ENCODE results near the gene ITGBL1.

The ITGBL1 gene

DNA sequence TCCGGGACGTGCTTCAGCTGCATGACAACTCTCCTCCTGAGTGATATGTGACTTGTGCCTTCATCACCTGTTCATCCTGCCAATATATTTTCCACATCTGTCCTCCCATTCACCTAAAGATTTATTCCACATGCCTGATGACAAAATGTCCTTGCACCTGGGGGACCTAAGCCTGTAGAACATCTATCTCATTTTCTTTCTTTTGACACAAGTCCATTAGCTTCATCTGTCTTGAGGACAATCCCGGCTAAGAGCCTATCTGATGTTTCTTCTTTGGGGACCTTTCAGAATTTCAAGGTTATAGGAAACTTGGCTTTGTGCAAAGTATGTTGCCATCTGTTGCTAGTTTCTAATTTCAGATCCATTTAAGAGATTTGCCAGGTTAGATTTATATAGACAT is 41.1 kb downstream of the ITGBL1 start:
- Histone ChIP-seq H4K20me1 (ENCODE audit: insufficient read depth, low read length) (no peaks in the 10 kb centered on the region), H3K36me3 (ENCODE audit: insufficient read depth, low read length) (no peaks in the 10 kb centered on the region), H3K27ac (ENCODE audit: low read length) (no peak overlapping the region), H3K9ac (ENCODE audit: low read depth, low read length) (no peak overlapping the region), H3K9me3 (ENCODE audit: insufficient read depth, low read length, severe bottlenecking) (no peaks in the 10 kb centered on the region), H3K79me2 (ENCODE audit: insufficient read depth, low read length) (no peaks in the 10 kb centered on the region), H3K4me1 (ENCODE audit: insufficient read depth, low read length) (no peaks in the 10 kb centered on the region), H3K4me2 (ENCODE audit: insufficient read depth, low read length) (no peak overlapping the region), H3K4me3 (ENCODE audit: low read depth in 1 of 2, low read length in 2 of 2) (no peak overlapping the region), H2AFZ (ENCODE audit: low read depth, low read length) (no peak overlapping the region), H3K27me3 (ENCODE audit: insufficient read depth, low read length, poor library complexity) (no peaks in the 10 kb centered on the region)
- no peak for ATAC-seq (ENCODE audit: insufficient read depth, low read depth)
- TF ChIP-seq, protein P1, sequence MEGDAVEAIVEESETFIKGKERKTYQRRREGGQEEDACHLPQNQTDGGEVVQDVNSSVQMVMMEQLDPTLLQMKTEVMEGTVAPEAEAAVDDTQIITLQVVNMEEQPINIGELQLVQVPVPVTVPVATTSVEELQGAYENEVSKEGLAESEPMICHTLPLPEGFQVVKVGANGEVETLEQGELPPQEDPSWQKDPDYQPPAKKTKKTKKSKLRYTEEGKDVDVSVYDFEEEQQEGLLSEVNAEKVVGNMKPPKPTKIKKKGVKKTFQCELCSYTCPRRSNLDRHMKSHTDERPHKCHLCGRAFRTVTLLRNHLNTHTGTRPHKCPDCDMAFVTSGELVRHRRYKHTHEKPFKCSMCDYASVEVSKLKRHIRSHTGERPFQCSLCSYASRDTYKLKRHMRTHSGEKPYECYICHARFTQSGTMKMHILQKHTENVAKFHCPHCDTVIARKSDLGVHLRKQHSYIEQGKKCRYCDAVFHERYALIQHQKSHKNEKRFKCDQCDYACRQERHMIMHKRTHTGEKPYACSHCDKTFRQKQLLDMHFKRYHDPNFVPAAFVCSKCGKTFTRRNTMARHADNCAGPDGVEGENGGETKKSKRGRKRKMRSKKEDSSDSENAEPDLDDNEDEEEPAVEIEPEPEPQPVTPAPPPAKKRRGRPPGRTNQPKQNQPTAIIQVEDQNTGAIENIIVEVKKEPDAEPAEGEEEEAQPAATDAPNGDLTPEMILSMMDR (IDR thresholded peaks at IDR 0.05; ENCODE audit: borderline replicate concordance, extremely low read depth, low read length, poor library complexity, severe bottlenecking), result no peak
- TF ChIP-seq EZH2 (IDR thresholded peaks at IDR 0.05; ENCODE audit: borderline replicate concordance, low read depth, low read length, severe bottlenecking), result no peak
- DNase-seq, result no peak

DNA sequence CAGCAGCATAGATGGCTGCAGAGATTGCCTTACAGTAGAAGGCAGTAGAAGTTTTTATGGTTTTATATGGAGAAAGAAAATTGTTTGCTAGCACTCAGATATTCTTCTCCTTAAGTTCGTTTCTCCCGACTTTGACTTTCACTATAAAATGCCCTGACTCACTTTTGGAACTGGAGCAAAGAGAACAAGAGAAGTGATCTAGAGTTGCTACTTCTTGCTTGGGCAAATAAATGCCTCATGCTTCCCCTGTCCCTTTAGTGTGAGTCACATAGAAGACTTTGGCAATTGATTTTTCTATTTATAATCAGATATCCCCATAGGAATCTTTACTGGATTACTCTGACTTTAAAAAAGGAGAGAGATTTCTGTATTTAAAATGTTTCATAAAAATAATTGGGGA is 46.9 kb downstream of the ITGBL1 start:
- Histone ChIP-seq H3K79me2 (ENCODE audit: insufficient read depth, low read length) (no peaks in the 10 kb centered on the region), H3K4me2 (ENCODE audit: insufficient read depth, low read length) (no peak overlapping the region), H4K20me1 (ENCODE audit: insufficient read depth, low read length) (no peaks in the 10 kb centered on the region), H3K9me3 (ENCODE audit: insufficient read depth, low read length, severe bottlenecking) (no peaks in the 10 kb centered on the region), H3K27me3 (ENCODE audit: insufficient read depth, low read length, poor library complexity) (no peaks in the 10 kb centered on the region), H3K4me3 (ENCODE audit: low read depth in 1 of 2, low read length in 2 of 2) (no peak overlapping the region), H3K36me3 (ENCODE audit: insufficient read depth, low read length) (no peaks in the 10 kb centered on the region), H3K27ac (ENCODE audit: low read length) (no peak overlapping the region), H3K4me1 (ENCODE audit: insufficient read depth, low read length) (no peaks in the 10 kb centered on the region), H3K9ac (ENCODE audit: low read depth, low read length) (no peak overlapping the region), H2AFZ (ENCODE audit: low read depth, low read length) (no peak overlapping the region)
- TF ChIP-seq, protein P1 (IDR thresholded peaks at IDR 0.05; ENCODE audit: borderline replicate concordance, extremely low read depth, low read length, poor library complexity, severe bottlenecking), result no peak
- TF ChIP-seq EZH2 (IDR thresholded peaks at IDR 0.05; ENCODE audit: borderline replicate concordance, low read depth, low read length, severe bottlenecking), result no peak
- DNase-seq, result no peak
- no peak for ATAC-seq (ENCODE audit: insufficient read depth, low read depth)

DNA sequence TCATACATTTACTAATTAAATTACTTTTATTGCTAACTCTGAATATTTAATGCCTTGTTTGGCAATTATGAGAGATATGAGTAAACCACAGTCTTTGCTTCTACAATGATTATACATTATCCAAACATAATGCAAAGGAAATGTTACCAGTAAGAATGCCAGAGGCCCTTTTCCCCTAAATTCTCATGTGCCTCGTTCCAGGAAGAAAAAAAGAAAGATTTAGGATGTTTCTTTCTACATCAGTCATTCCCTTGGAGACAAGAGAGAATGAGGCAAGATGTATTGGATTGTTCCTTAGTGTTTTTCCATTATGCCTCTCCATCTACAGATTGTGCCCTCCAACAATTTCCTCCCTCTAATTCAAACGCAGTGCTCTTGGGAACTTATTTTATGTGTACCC is 50.1 kb downstream of the ITGBL1 start:
- no peak overlapping the region for H3K4me3 ChIP-seq (ENCODE audit: low read depth in 1 of 2, low read length in 2 of 2)
- H3K27me3 ChIP-seq (ENCODE audit: insufficient read depth, low read length, poor library complexity), result peaks cover 3% of the 10 kb centered on the region
- H3K4me2 ChIP-seq (ENCODE audit: insufficient read depth, low read length), result no peak overlapping the region
- H3K79me2 ChIP-seq (ENCODE audit: insufficient read depth, low read length), result no peaks in the 10 kb centered on the region
- no peak overlapping the region for H3K27ac ChIP-seq (ENCODE audit: low read length)
- no peaks in the 10 kb centered on the region for H4K20me1 ChIP-seq (ENCODE audit: insufficient read depth, low read length)
- TF ChIP-seq, protein P1 (IDR thresholded peaks at IDR 0.05; ENCODE audit: borderline replicate concordance, extremely low read depth, low read length, poor library complexity, severe bottlenecking), result no peak
- TF ChIP-seq EZH2 (IDR thresholded peaks at IDR 0.05; ENCODE audit: borderline replicate concordance, low read depth, low read length, severe bottlenecking), result no peak
- no peaks in the 10 kb centered on the region for H3K36me3 ChIP-seq (ENCODE audit: insufficient read depth, low read length)
- no peaks in the 10 kb centered on the region for H3K4me1 ChIP-seq (ENCODE audit: insufficient read depth, low read length)
- H2AFZ ChIP-seq (ENCODE audit: low read depth, low read length), result no peak overlapping the region
- ATAC-seq (ENCODE audit: insufficient read depth, low read depth) (no peak), DNase-seq (no peak)
- no peaks in the 10 kb centered on the region for H3K9me3 ChIP-seq (ENCODE audit: insufficient read depth, low read length, severe bottlenecking)
- no peak overlapping the region for H3K9ac ChIP-seq (ENCODE audit: low read depth, low read length)

DNA sequence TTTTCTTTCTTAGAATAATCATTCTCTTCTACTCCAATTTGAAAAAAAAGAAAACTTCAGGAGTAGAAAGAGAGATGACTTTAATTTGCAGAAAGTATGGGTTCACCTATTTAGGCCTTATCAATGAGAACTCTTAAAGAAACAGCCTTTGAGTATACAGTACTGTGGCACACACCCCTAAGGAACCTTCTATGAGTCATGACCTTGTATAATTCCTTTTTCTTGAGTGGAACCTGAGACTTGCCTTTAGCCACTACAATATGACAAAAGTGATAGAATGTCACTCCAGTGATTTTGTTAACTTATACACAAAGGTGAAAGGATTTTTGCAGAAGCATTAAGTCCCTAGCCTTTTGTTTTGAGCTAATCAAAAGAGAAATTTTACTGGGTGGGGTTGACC is 58.7 kb downstream of the ITGBL1 start:
- TF ChIP-seq, protein P1 (IDR thresholded peaks at IDR 0.05; ENCODE audit: borderline replicate concordance, extremely low read depth, low read length, poor library complexity, severe bottlenecking), result no peak
- no peak for TF ChIP-seq EZH2 (IDR thresholded peaks at IDR 0.05; ENCODE audit: borderline replicate concordance, low read depth, low read length, severe bottlenecking)
- Histone ChIP-seq H3K4me2 (ENCODE audit: insufficient read depth, low read length) (no peak overlapping the region), H3K9ac (ENCODE audit: low read depth, low read length) (no peak overlapping the region), H3K36me3 (ENCODE audit: insufficient read depth, low read length) (no peaks in the 10 kb centered on the region), H3K4me3 (ENCODE audit: low read depth in 1 of 2, low read length in 2 of 2) (no peak overlapping the region), H3K9me3 (ENCODE audit: insufficient read depth, low read length, severe bottlenecking) (no peaks in the 10 kb centered on the region), H3K79me2 (ENCODE audit: insufficient read depth, low read length) (no peaks in the 10 kb centered on the region), H2AFZ (ENCODE audit: low read depth, low read length) (no peak overlapping the region), H4K20me1 (ENCODE audit: insufficient read depth, low read length) (no peaks in the 10 kb centered on the region), H3K27me3 (ENCODE audit: insufficient read depth, low read length, poor library complexity) (peaks cover 3% of the 10 kb centered on the region), H3K27ac (ENCODE audit: low read length) (no peak overlapping the region), H3K4me1 (ENCODE audit: insufficient read depth, low read length) (peaks cover 7% of the 10 kb centered on the region)
- no peak for DNase-seq
- ATAC-seq (ENCODE audit: insufficient read depth, low read depth), result no peak
